Immature natural killer cell (primary cell): ENCODE data around the gene LOXHD1. TPM values are rescaled to one million over a fixed set of nuclear protein-coding genes. Genes with fewer than 3 reads are reported as not detected.

Source experiments
- DNase-seq, 3 donors: peaks; one replicate each; pipeline ENCODE4 v3.0.0; 2022; ENCODE audit warnings: mixed read lengths in 1 of 3
- H3K27ac Mint-ChIP-seq, 6 donors: one replicate each; pipeline ENCODE4 v1.8.0; 2020; ENCODE audit warnings: mixed read lengths in 6 of 6, mild to moderate bottlenecking in 5 of 6, inconsistent platforms in 4 of 6, moderate library complexity in 3 of 6
- H3K27me3 Mint-ChIP-seq, 3 donors: one replicate each; pipeline ENCODE4 v1.8.0; 2020 to 2021; ENCODE audit warnings: low read depth in 3 of 3, mild to moderate bottlenecking in 3 of 3, mixed read lengths in 3 of 3, moderate library complexity in 3 of 3, inconsistent platforms in 1 of 3
- H3K36me3 Mint-ChIP-seq, 3 donors: one replicate each; pipeline ENCODE4 v1.8.0; 2020; ENCODE audit warnings: mixed read lengths in 3 of 3, inconsistent platforms in 2 of 3, mild to moderate bottlenecking in 2 of 3
- H3K4me1 Mint-ChIP-seq, 2 donors: one replicate each; pipeline ENCODE4 v1.8.0; 2020; ENCODE audit warnings: inconsistent platforms in 2 of 2, mild to moderate bottlenecking in 2 of 2, mixed read lengths in 2 of 2, moderate library complexity in 1 of 2
- H3K4me3 Mint-ChIP-seq, 5 donors: one replicate each; pipeline ENCODE4 v1.8.0; 2020; ENCODE audit warnings: mild to moderate bottlenecking in 5 of 5, mixed read lengths in 5 of 5, inconsistent platforms in 3 of 5, moderate library complexity in 3 of 5
- H3K9me3 Mint-ChIP-seq, 6 donors: one replicate each; pipeline ENCODE4 v1.8.0; 2020; ENCODE audit warnings: mild to moderate bottlenecking in 6 of 6, mixed read lengths in 6 of 6, inconsistent platforms in 4 of 6, moderate library complexity in 3 of 6
- polyA plus RNA-seq, 3 donors: library from polyadenylated mRNA; unstranded; fragments of 300-500 nt; fragmentation: Illumina TruSeq; gene quantifications; one replicate each; pipeline ENCODE4 v1.2.3, GENCODE V29; 2021

LOXHD1 gene
- polyA plus RNA-seq, 3 donors from 2014 or later, result 0.07 TPM; not detected in 2

DNA sequence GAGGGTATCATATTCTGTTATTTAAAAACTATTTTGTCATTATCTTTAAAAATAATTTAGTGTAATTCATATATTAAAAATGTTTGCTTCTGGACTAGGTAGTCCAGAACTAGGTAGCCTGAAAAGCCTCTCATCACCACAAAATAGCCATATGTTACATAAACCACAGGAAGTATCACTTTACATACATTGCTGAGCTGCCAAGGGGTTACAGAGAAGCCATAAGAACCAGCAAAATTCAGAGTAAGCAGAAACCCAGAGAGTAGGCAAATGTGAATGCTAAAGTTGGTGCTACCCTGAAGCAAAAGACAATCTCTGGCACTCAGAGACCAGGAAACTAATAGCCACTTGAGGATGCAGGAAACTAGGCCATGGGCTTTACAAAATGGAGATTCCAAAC lies 60.9 kb downstream of the LOXHD1 start:
- Mint-ChIP-seq H3K27ac (peak overlapping the region in 4 of 6 donors; percentile 24 to 60 (median 46)), H3K4me1 (peaks cover 21 to 24% of the 10 kb centered on the region in 2 donors), H3K27me3 (peaks cover 2 to 12% (median 2%) of the 10 kb centered on the region in 3 donors), H3K4me3 (peak overlapping the region in 2 of 5 donors; percentile 17 to 39), H3K9me3 (no peaks in the 10 kb centered on the region), H3K36me3 (peaks cover 0 to 8% (median 0%) of the 10 kb centered on the region in 3 donors)
- DNase-seq, result peak; percentile 2 to 23 (median 17)

DNA sequence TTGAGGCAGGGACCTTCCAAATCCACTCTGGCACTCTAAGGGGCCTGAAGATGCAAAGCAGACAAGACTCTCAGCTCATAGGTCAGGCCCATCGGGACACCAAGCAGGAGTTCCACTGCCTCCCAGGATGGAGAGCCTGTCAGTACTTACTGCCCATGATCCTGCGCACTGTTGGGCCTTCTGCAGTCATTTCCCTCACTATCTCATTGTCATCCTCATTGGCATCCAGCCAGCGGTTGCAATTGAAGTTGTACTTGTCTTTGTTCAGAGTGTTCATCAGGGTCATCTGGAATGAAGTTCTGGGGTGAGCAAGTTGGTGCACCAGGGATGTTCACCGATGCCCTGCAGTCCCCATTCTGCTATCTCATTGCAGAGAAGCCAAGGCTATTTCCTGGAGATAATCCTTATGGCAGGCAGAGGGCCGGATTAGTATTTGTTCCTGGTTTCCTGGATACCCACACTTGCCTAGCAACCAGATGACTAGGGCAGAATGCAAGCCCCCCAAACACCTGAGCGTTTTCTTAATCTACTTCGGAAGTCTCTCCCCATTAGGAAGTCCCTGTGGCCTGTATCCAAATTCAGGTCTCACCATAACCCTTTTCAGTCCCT lies 65.1 kb downstream of the LOXHD1 start:
- no peak for DNase-seq
- no peaks in the 10 kb centered on the region for H3K9me3 Mint-ChIP-seq
- H3K4me1 Mint-ChIP-seq, result peaks cover 23 to 28% of the 10 kb centered on the region in 2 donors
- H3K27me3 Mint-ChIP-seq, result peaks cover 0 to 5% (median 4%) of the 10 kb centered on the region in 3 donors
- no peak overlapping the region for H3K4me3 Mint-ChIP-seq
- H3K36me3 Mint-ChIP-seq, result peaks cover 0 to 8% (median 0%) of the 10 kb centered on the region in 3 donors
- no peak overlapping the region for H3K27ac Mint-ChIP-seq

GRCh38 chr18:46590103-46590502 lies 66.9 kb downstream of the LOXHD1 start:
- peaks cover 0 to 5% (median 4%) of the 10 kb centered on the region in 3 donors for H3K27me3 Mint-ChIP-seq

DNA sequence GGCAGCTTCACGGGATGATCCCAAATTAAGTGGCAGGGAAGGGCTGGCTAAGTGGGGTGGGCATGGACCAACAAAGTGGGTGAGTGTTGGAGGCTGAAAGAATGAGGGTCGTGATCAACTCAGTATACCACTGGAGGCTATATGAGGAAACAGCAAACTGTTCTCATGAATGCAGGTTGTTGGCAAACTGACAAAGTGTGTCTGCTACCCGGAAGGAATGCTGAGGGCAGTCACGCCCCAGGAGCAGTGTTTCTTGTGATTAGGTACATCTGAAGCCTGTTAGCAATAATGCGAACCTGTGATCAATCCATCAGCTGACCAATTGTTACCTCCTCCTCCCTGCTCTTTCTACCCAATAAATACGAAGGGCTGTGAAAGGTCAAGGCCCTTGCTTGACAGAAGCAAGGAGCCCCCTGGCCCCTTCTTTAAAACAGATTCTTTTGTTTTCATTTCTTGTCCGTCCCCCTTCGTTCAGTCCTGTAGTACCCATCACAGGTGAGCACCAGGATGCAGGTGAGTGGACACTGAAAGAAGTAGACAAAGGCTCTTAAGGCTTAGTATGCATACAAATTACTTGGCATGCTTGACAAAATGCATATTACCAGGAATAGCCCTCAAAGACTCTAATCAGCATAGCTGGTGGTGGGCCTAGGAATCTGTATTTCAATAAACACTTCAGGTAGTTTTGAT lies 67.9 kb downstream of the LOXHD1 start:
- no peaks in the 10 kb centered on the region for H3K9me3 Mint-ChIP-seq
- H3K27ac Mint-ChIP-seq, result no peak overlapping the region
- H3K27me3 Mint-ChIP-seq, result peaks cover 0 to 4% (median 2%) of the 10 kb centered on the region in 3 donors
- DNase-seq, result no peak
- peaks cover 0 to 8% (median 0%) of the 10 kb centered on the region in 3 donors for H3K36me3 Mint-ChIP-seq
- peaks cover 6 to 8% of the 10 kb centered on the region in 2 donors for H3K4me1 Mint-ChIP-seq
- no peak overlapping the region for H3K4me3 Mint-ChIP-seq

More at GRCh38 chr18:46590103-46590502, 66.9 kb downstream of the LOXHD1 start:
- Mint-ChIP-seq H3K9me3 (no peaks in the 10 kb centered on the region), H3K4me3 (no peak overlapping the region), H3K27ac (no peak overlapping the region), H3K4me1 (peaks cover 7 to 10% of the 10 kb centered on the region in 2 donors), H3K36me3 (peaks cover 0 to 8% (median 0%) of the 10 kb centered on the region in 3 donors)
- no peak for DNase-seq

GRCh38 chr18:46587600-46587999 lies 69.4 kb downstream of the LOXHD1 start:
- no peak overlapping the region for H3K27ac Mint-ChIP-seq
- peaks cover 0 to 9% (median 0%) of the 10 kb centered on the region in 3 donors for H3K36me3 Mint-ChIP-seq
- H3K9me3 Mint-ChIP-seq, result no peaks in the 10 kb centered on the region
- H3K4me3 Mint-ChIP-seq, result no peak overlapping the region
- peaks cover 0 to 8% (median 2%) of the 10 kb centered on the region in 3 donors for H3K27me3 Mint-ChIP-seq
- peaks cover 6 to 8% of the 10 kb centered on the region in 2 donors for H3K4me1 Mint-ChIP-seq
- no peak for DNase-seq

- Mint-ChIP-seq H3K4me3 (no peak overlapping the region), H3K27ac (no peak overlapping the region), H3K4me1 (peaks cover 4 to 7% of the 10 kb centered on the region in 2 donors), H3K27me3 (peaks cover 2 to 11% (median 3%) of the 10 kb centered on the region in 3 donors), H3K9me3 (peaks cover 8 to 21% (median 18%) of the 10 kb centered on the region in 6 donors), H3K36me3 (peaks cover 0 to 20% (median 9%) of the 10 kb centered on the region in 3 donors)
- DNase-seq, result no peak
Observed at GRCh38 chr18:46583711-46584110, 73.3 kb downstream of the LOXHD1 start.

- H3K36me3 Mint-ChIP-seq, result peaks cover 0 to 20% (median 9%) of the 10 kb centered on the region in 3 donors
- peaks cover 10 to 21% (median 18%) of the 10 kb centered on the region in 6 donors for H3K9me3 Mint-ChIP-seq
- H3K4me1 Mint-ChIP-seq, result no peaks in the 10 kb centered on the region
- DNase-seq, result no peak
- H3K27me3 Mint-ChIP-seq, result peaks cover 2 to 13% (median 3%) of the 10 kb centered on the region in 3 donors
- H3K27ac Mint-ChIP-seq, result no peak overlapping the region
- no peak overlapping the region for H3K4me3 Mint-ChIP-seq
Observed at GRCh38 chr18:46581648-46582047, 75.4 kb downstream of the LOXHD1 start.

GRCh38 chr18:46578987-46579386 lies 78.0 kb downstream of the LOXHD1 start:
- Mint-ChIP-seq H3K9me3 (peaks cover 10 to 21% (median 18%) of the 10 kb centered on the region in 6 donors), H3K36me3 (peaks cover 0 to 20% (median 9%) of the 10 kb centered on the region in 3 donors), H3K4me3 (no peak overlapping the region), H3K4me1 (no peaks in the 10 kb centered on the region), H3K27me3 (peaks cover 2 to 13% (median 3%) of the 10 kb centered on the region in 3 donors), H3K27ac (no peak overlapping the region)
- DNase-seq, result no peak

GRCh38 chr18:46577546-46577945 lies 79.5 kb downstream of the LOXHD1 start:
- Mint-ChIP-seq H3K36me3 (peaks cover 0 to 16% (median 9%) of the 10 kb centered on the region in 3 donors), H3K9me3 (peaks cover 10 to 21% (median 18%) of the 10 kb centered on the region in 6 donors), H3K4me3 (no peak overlapping the region), H3K4me1 (no peaks in the 10 kb centered on the region), H3K27me3 (peaks cover 2 to 7% (median 3%) of the 10 kb centered on the region in 3 donors), H3K27ac (no peak overlapping the region)
- no peak for DNase-seq

DNA sequence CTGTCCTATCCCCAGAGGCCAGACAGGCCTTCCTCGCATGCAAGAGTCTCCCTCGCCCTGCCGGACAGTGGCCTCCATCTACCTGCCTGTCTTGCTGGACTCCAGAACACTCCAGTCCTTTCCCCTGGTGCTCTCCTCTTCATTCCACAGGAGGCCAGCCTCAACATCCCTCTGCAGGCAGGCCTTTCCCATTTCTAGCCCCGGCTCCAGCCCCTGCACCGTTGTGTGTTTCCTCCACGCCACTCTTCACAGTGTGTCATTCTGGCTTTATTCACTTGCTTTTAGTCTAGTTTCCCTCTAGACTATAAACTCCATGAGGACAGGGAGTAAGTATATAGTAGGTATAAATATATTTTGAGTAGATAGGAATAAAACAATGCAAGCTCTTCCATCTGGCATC lies 81.2 kb downstream of the LOXHD1 start:
- no peaks in the 10 kb centered on the region for H3K4me1 Mint-ChIP-seq
- no peak overlapping the region for H3K4me3 Mint-ChIP-seq
- peaks cover 2 to 4% (median 3%) of the 10 kb centered on the region in 3 donors for H3K27me3 Mint-ChIP-seq
- DNase-seq, result no peak
- peaks cover 0 to 8% (median 6%) of the 10 kb centered on the region in 3 donors for H3K36me3 Mint-ChIP-seq
- no peak overlapping the region for H3K27ac Mint-ChIP-seq
- peaks cover 2 to 9% (median 7%) of the 10 kb centered on the region in 6 donors for H3K9me3 Mint-ChIP-seq

DNA sequence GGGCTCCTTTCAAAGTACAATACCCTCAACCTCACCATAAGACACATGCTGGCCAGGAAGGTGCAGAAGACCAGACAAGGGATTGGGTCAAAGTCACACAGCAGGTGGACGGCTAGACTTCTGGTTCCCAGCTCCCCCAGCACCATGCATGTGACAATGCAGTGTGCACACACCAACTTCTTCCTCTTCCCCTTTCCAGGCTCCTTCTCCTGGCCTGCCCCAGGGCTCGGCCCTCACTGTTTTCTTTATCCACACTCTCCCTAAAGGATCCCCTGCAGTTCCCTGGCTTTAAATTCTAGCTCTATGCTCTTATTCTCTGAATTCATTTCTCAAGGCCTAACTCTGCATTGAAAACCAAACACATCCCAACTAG lies 82.3 kb downstream of the LOXHD1 start:
- Mint-ChIP-seq H3K9me3 (peaks cover 0 to 2% (median 0%) of the 10 kb centered on the region in 6 donors), H3K4me3 (no peak overlapping the region), H3K36me3 (no peaks in the 10 kb centered on the region), H3K27ac (no peak overlapping the region), H3K4me1 (no peaks in the 10 kb centered on the region), H3K27me3 (peaks cover 0 to 2% (median 2%) of the 10 kb centered on the region in 3 donors)
- no peak for DNase-seq

GRCh38 chr18:46574000-46574742 lies 82.8 kb downstream of the LOXHD1 start:
- no peaks in the 10 kb centered on the region for H3K4me1 Mint-ChIP-seq
- no peak for DNase-seq
- no peak overlapping the region for H3K4me3 Mint-ChIP-seq
- peaks cover 0 to 2% (median 0%) of the 10 kb centered on the region in 6 donors for H3K9me3 Mint-ChIP-seq
- no peaks in the 10 kb centered on the region for H3K36me3 Mint-ChIP-seq
- H3K27me3 Mint-ChIP-seq, result peaks cover 2 to 3% (median 2%) of the 10 kb centered on the region in 3 donors
- no peak overlapping the region for H3K27ac Mint-ChIP-seq

- peaks cover 0 to 6% (median 2%) of the 10 kb centered on the region in 3 donors for H3K27me3 Mint-ChIP-seq
- DNase-seq, result no peak
Observed at GRCh38 chr18:46573156-46573555, 83.9 kb downstream of the LOXHD1 start.

More at GRCh38 chr18:46573156-46573555, 83.9 kb downstream of the LOXHD1 start:
- Mint-ChIP-seq H3K27ac (no peak overlapping the region), H3K4me1 (no peaks in the 10 kb centered on the region), H3K4me3 (no peak overlapping the region), H3K9me3 (peaks cover 0 to 1% (median 0%) of the 10 kb centered on the region in 6 donors), H3K36me3 (no peaks in the 10 kb centered on the region)
